Hepatocyte (in vitro differentiated cells): ENCODE data around the gene ZNG1B.
"Not testable (repeated sequence)": the region's sequence is repeated elsewhere in the genome, so short reads cannot be mapped to it uniquely, and the experiment has no call there.

Experiments used
- CTCF ChIP-seq: fragments of 200-600 bp; sonication (generic); IDR thresholded peaks from 2 replicates; pipeline ENCODE4 v1.5.1; 2016; ENCODE audit warnings: antibody characterized with exemption, mild to moderate bottlenecking; ENCODE audit not compliant: poor library complexity
- EZH2 ChIP-seq: fragments of 200-600 bp; sonication (generic); IDR thresholded peaks from 2 replicates; pipeline ENCODE4 v1.6.1; 2016; ENCODE audit warnings: antibody characterized with exemption, mild to moderate bottlenecking, borderline replicate concordance
- EZH2phosphoT487 ChIP-seq: fragments of 200-600 bp; sonication (generic); IDR thresholded peaks from one replicate; pipeline ENCODE4 v1.6.1; 2018; ENCODE audit warnings: antibody characterized with exemption, mild to moderate bottlenecking, low read depth, moderate library complexity; ENCODE audit not compliant: unreplicated experiment, severe bottlenecking

DNA sequence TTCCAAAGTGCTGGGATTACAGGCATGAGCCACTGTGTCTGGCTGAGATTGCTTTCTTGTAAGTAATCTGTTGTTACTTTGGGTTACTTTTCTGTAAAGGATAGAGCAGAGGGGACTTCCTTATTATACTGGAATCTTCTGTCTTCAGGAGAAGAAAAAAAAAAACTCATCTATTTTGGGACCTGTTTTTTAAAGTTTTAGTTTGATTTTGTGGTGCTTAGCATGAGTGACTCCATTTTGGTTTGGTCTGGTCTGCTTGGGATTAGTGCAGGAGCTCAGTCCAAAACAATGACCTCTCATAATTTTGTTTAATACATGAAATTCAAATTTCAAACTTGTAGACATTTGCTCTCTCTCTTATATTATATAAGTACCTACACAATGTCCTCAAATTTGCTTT lies 4.0 kb upstream of the ZNG1B start:
- TF ChIP-seq CTCF, EZH2, EZH2phosphoT487: not testable (repeated sequence)
